SU-DHL-6 (cell line): ENCODE data around the gene CCNY.

Experiments
- H2AFZ ChIP-seq: fragments of 200-600 bp; sonication (generic); 2 replicates; pipeline ENCODE4 v1.6.1; 2014; ENCODE audit warnings: low read depth, mild to moderate bottlenecking, moderate library complexity, mixed read lengths, antibody characterized with exemption, low read length; ENCODE audit not compliant: severe bottlenecking
- H3F3A ChIP-seq: fragments of 200-600 bp; shearing (Covaris generic); 2 replicates; pipeline ENCODE4 v1.6.0; 2016; ENCODE audit warnings: antibody characterized with exemption, mild to moderate bottlenecking; ENCODE audit not compliant: insufficient read depth
- H3K27ac ChIP-seq: fragments of 200-600 bp; sonication (generic); 2 replicates; pipeline ENCODE4 v1.5.1; 2016; ENCODE audit warnings: low read depth, mild to moderate bottlenecking, low read length, moderate library complexity, mixed read lengths
- H3K27me3 ChIP-seq: fragments of 200-600 bp; sonication (generic), shearing (Covaris generic); 2 replicates; pipeline ENCODE4 v1.6.0; 2014; ENCODE audit warnings: mild to moderate bottlenecking, low read length
- H3K36me3 ChIP-seq: fragments of 200-600 bp; sonication (generic); 2 replicates; pipeline ENCODE4 v1.6.1; 2014; ENCODE audit warnings: mild to moderate bottlenecking, low read length, mixed read lengths
- H3K4me2 ChIP-seq: fragments of 300-600, 200-600 bp; shearing (Covaris generic), sonication (generic); 2 replicates; pipeline ENCODE4 v1.6.0; 2014; ENCODE audit warnings: low read length, low read depth, mild to moderate bottlenecking; ENCODE audit not compliant: poor library complexity, severe bottlenecking
- H3K4me3 ChIP-seq: fragments of 200-600 bp; sonication (generic); 2 replicates; pipeline ENCODE4 v1.5.1; 2014; ENCODE audit warnings: antibody characterized with exemption, low read length, mild to moderate bottlenecking, mixed read lengths; ENCODE audit not compliant: insufficient read depth, poor library complexity, severe bottlenecking
- H3K79me2 ChIP-seq: fragments of 200-600 bp; sonication (generic); 2 replicates; pipeline ENCODE4 v1.6.1; 2014; ENCODE audit warnings: mild to moderate bottlenecking, low read length, moderate library complexity; ENCODE audit not compliant: insufficient read depth
- H3K9ac ChIP-seq: fragments of 200-600 bp; sonication (generic); 2 replicates; pipeline ENCODE4 v1.7.0; 2014; ENCODE audit warnings: mild to moderate bottlenecking, low read length
- H3K9me2 ChIP-seq: fragments of 200-600 bp; sonication (generic); replicated peaks from 2 replicates; pipeline ENCODE4 v1.6.1; 2014; ENCODE audit warnings: low read length; ENCODE audit not compliant: insufficient read depth
- H3K9me3 ChIP-seq: fragments of 200-600 bp; sonication (generic); 2 replicates; pipeline ENCODE4 v1.6.1; 2014; ENCODE audit warnings: low read length, mixed read lengths; ENCODE audit not compliant: insufficient read depth
- H4K20me1 ChIP-seq: fragments of 200-600 bp; sonication (generic); 2 replicates; pipeline ENCODE4 v1.6.1; 2014; ENCODE audit warnings: low read depth, mild to moderate bottlenecking, antibody characterized with exemption, low read length, moderate library complexity, mixed read lengths
- EZH2phosphoT487 ChIP-seq: fragments of 200-600 bp; sonication (generic), shearing (Covaris generic); conservative IDR thresholded peaks from 2 replicates; pipeline ENCODE4 v1.6.1; 2018; ENCODE audit warnings: mild to moderate bottlenecking, antibody characterized with exemption, low read length, moderate library complexity, mixed read lengths
- TF ChIP-seq, protein P1 (sequence below): fragments of 200-600 bp; sonication (generic); IDR thresholded peaks from one replicate; pipeline ENCODE4 v1.5.1; 2017; ENCODE audit warnings: antibody characterized with exemption, mild to moderate bottlenecking, low read length, moderate library complexity; ENCODE audit not compliant: insufficient read depth, poor library complexity, severe bottlenecking

Gene CCNY

DNA sequence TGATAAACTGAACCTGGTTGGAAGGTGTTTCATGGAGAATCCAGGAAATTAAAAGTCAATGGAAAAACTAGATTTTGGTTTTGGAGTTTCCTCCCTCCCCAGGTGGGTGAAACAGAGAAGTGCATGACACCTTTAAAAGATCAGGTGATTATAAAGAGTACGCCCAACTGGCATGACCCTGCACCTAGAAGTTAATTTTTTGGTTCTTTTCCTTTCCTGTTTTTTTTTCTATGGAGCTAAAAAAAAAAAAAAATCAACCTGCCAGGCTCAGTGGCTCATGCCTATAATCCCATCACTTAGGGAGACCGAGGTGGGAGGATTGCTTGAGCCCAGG is 276.8 kb downstream of the CCNY start:
- Histone ChIP-seq H3K4me3 (no peak overlapping the region), H3K9ac (no peak overlapping the region), H4K20me1 (no peaks in the 10 kb centered on the region), H3F3A (no peaks in the 10 kb centered on the region), H3K36me3 (no peaks in the 10 kb centered on the region), H3K4me2 (no peak overlapping the region), H3K27me3 (no peaks in the 10 kb centered on the region), H3K9me2 (no peaks in the 10 kb centered on the region), H3K9me3 (no peaks in the 10 kb centered on the region), H3K79me2 (no peaks in the 10 kb centered on the region), H2AFZ (no peak overlapping the region), H3K27ac (no peak overlapping the region)
- TF ChIP-seq, protein P1, sequence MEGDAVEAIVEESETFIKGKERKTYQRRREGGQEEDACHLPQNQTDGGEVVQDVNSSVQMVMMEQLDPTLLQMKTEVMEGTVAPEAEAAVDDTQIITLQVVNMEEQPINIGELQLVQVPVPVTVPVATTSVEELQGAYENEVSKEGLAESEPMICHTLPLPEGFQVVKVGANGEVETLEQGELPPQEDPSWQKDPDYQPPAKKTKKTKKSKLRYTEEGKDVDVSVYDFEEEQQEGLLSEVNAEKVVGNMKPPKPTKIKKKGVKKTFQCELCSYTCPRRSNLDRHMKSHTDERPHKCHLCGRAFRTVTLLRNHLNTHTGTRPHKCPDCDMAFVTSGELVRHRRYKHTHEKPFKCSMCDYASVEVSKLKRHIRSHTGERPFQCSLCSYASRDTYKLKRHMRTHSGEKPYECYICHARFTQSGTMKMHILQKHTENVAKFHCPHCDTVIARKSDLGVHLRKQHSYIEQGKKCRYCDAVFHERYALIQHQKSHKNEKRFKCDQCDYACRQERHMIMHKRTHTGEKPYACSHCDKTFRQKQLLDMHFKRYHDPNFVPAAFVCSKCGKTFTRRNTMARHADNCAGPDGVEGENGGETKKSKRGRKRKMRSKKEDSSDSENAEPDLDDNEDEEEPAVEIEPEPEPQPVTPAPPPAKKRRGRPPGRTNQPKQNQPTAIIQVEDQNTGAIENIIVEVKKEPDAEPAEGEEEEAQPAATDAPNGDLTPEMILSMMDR = no peak
- TF ChIP-seq EZH2phosphoT487 = no peak

DNA sequence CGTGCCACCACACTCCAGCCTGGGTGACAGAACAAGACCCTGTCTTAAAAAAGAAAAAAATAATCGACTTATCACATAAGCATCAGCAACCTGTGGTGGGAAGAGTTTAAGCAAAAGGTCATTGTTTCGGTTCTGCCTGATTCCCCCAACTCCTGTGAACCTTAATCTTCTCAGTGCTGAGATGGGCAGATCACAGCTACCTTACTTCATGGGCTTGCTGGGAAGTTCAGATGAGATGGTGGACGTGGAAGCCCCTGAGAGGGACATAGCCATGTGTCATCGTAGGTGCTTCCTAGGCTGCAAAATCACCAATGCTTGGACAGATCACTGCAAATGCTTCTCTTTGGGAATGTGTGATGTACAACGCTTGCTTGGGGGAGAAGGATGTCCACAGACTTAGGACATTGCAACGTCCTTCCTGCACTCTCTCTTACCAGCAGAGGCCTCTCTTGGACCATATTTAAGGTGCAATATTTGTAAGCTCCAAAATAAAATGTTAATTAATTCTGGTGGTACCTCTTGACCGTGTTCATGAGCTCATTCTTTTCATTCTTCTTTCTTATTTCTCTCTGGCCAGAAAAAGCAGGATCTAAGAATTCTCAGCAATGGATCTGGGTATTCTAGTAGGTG is 277.4 kb downstream of the CCNY start:
- H2AFZ ChIP-seq = no peak overlapping the region
- H3K79me2 ChIP-seq = no peaks in the 10 kb centered on the region
- H3K4me2 ChIP-seq = no peak overlapping the region
- H3K36me3 ChIP-seq = no peaks in the 10 kb centered on the region
- H3K9me2 ChIP-seq = no peaks in the 10 kb centered on the region
- no peaks in the 10 kb centered on the region for H3F3A ChIP-seq
- H3K27ac ChIP-seq = no peak overlapping the region
- no peaks in the 10 kb centered on the region for H4K20me1 ChIP-seq
- TF ChIP-seq, protein P1 = no peak
- no peak for TF ChIP-seq EZH2phosphoT487
- H3K9ac ChIP-seq = no peak overlapping the region
- H3K9me3 ChIP-seq = no peaks in the 10 kb centered on the region
- H3K4me3 ChIP-seq = no peak overlapping the region
- no peaks in the 10 kb centered on the region for H3K27me3 ChIP-seq

DNA sequence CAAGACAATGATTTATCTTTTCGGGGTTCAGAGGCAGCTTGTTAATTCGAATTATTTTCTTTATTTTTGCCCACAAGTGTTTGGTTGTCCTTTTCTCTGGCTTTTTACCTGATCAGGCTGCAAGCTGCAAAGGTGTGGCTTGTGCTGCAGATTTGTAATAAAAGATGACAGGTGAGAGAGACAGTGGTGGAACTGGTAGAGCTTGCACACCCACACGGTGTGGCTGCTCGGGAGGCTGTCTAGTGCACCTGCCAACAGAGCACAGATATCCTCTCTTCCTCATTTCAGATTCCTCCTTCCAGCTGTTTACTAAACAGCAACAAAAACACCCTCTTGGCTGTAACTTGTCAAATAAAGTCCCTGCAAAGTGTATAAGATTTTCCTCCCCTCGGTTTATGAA is 278.0 kb downstream of the CCNY start:
- Histone ChIP-seq H3K27ac (no peak overlapping the region), H4K20me1 (no peaks in the 10 kb centered on the region), H3K4me3 (no peak overlapping the region), H3K9ac (no peak overlapping the region), H3K9me3 (no peaks in the 10 kb centered on the region), H3K27me3 (no peaks in the 10 kb centered on the region), H3K36me3 (no peaks in the 10 kb centered on the region), H3K9me2 (no peaks in the 10 kb centered on the region), H2AFZ (no peak overlapping the region), H3K4me2 (no peak overlapping the region), H3F3A (no peaks in the 10 kb centered on the region), H3K79me2 (no peaks in the 10 kb centered on the region)
- TF ChIP-seq EZH2phosphoT487 = no peak
